GM06990 (cell line): ENCODE data around the gene ALOX5.

Source experiments
- DNase-seq: peaks from one replicate; pipeline ENCODE4 v3.0.0-alpha.2; 2011; ENCODE audit not compliant: insufficient read length; ENCODE audit errors: extremely low read depth
- H3K27me3 ChIP-seq: replicated peaks from 2 replicates; pipeline ENCODE4 v1.6.0; 2011; ENCODE audit warnings: low read length; ENCODE audit not compliant: control insufficient read depth, insufficient read depth
- H3K36me3 ChIP-seq: 2 replicates; pipeline ENCODE4 v1.5.1; 2011; ENCODE audit warnings: low read length; ENCODE audit not compliant: control insufficient read depth, insufficient read depth
- H3K4me3 ChIP-seq: replicated peaks from 2 replicates; pipeline ENCODE4 v1.5.1; 2011; ENCODE audit warnings: low read depth, mild to moderate bottlenecking, control low read depth, low read length
- TF ChIP-seq, protein P1 (sequence below): IDR thresholded peaks from 2 replicates; pipeline ENCODE4 v1.5.1; 2011; ENCODE audit warnings: low read length, control low read depth, mild to moderate bottlenecking, inconsistent platforms; ENCODE audit not compliant: insufficient read depth, poor library complexity, severe bottlenecking

The ALOX5 gene

DNA sequence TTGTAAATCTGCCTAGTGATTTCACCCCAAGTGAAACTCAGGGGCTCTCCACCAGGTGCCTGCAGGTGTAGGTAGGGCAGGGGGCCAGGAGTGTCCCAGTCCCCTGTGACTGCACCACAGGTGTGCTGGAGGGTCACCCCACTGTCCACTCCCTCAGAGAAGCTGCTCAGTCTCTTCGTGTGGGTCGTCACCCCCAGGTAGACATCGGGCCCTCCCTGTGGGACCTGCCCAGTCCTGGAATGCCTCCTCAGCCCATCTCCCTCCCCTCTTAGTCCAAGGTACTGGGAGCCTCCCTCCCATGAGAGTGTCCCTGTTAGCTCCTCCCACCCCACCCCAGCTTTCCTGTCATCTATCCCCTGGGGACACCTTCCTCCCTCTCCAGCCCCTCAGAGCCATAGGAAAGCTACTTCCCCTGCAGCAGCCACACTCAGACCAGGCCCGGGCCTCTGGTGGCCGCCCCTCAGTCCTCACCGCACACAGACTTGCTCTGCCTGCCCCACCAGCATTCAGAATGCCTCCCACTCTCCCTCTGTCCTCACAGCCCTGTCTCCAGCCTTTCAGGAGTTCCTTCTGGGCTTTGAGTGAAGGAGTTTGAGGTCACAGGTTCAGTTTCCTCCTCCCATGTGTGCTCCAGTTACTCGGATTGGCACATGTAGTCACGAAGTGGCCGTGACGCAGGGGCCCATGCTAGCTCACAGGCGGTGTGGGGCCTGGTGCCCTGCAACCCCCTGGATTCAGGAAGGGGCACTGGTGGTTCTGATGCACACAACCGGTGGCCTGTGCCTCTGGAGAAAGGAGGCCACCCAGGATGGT lies 5.1 kb downstream of the ALOX5 start:
- TF ChIP-seq, protein P1, sequence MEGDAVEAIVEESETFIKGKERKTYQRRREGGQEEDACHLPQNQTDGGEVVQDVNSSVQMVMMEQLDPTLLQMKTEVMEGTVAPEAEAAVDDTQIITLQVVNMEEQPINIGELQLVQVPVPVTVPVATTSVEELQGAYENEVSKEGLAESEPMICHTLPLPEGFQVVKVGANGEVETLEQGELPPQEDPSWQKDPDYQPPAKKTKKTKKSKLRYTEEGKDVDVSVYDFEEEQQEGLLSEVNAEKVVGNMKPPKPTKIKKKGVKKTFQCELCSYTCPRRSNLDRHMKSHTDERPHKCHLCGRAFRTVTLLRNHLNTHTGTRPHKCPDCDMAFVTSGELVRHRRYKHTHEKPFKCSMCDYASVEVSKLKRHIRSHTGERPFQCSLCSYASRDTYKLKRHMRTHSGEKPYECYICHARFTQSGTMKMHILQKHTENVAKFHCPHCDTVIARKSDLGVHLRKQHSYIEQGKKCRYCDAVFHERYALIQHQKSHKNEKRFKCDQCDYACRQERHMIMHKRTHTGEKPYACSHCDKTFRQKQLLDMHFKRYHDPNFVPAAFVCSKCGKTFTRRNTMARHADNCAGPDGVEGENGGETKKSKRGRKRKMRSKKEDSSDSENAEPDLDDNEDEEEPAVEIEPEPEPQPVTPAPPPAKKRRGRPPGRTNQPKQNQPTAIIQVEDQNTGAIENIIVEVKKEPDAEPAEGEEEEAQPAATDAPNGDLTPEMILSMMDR, result no peak
- H3K4me3 ChIP-seq, result no peak overlapping the region
- DNase-seq, result no peak
- no peaks in the 10 kb centered on the region for H3K27me3 ChIP-seq
- H3K36me3 ChIP-seq, result peaks cover 15% of the 10 kb centered on the region

DNA sequence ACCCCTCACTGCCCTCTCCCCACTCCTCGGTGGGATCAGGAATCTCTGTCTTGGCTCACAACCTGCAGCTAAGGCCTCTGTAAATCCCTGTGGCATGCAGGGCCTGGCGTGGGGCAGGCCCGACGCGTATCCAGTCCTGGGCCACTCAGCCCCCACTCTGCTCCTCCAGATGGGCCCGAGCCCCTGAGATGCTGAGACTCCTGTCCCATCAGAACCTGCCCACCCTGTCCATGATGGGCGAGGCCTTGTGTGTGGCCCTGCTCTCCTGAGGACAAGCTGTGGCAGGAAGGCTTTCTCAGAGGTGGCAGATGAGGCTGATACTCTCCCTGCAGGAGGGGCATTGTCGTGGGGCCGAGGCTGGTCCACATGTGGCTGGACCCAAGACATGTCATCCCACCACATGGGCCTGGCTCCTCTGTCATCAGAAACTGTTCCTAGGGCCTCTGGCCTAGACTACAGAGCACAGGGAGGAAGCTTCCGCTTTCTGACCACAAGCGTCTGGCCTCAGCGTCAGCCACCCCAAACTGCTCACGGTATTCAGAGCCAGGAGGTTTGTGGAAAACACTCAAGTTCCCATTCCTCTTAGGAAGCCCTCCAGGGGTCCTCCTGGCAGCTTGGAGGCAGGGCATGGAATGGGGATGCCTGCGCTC lies 6.0 kb downstream of the ALOX5 start:
- TF ChIP-seq, protein P1, result no peak
- peaks cover 19% of the 10 kb centered on the region for H3K36me3 ChIP-seq
- H3K27me3 ChIP-seq, result no peaks in the 10 kb centered on the region
- DNase-seq, result no peak
- H3K4me3 ChIP-seq, result no peak overlapping the region

DNA sequence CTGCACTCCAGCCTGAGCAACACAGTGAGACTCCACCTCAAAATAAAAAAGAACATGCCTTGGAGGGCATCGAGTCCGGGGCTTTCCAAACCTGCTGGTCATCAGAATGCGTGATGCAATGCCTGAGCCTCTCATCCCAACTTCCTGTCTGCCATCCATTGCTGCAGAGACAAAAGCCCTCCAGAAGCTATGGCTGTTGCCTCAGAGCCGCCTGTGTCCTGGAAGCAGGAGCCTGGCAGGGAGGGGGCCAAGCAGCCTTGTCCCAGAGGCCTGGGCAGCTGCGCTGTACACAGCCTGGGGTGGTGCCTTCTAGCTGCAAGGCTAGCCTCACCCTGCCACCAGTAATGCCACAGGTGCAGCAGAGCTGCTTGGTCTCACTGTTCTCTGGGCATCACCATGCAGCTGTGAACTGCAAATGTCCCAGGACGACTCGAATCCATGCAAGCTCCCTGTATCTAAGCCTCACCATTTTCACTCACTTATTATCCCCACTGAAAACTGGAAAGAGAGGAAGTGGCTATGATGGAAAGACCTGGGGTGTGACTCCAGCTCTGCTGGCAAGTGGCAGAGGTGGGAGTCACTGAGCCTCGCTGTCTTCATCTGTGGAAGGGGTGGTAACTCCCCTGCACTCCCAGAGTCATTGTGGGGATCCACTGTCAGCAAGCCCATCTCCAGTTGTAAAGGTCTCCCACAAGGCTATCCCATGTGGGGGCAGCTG lies 7.0 kb downstream of the ALOX5 start:
- TF ChIP-seq, protein P1, result no peak
- peaks cover 19% of the 10 kb centered on the region for H3K36me3 ChIP-seq
- H3K4me3 ChIP-seq, result no peak overlapping the region
- no peaks in the 10 kb centered on the region for H3K27me3 ChIP-seq
- no peak for DNase-seq

DNA sequence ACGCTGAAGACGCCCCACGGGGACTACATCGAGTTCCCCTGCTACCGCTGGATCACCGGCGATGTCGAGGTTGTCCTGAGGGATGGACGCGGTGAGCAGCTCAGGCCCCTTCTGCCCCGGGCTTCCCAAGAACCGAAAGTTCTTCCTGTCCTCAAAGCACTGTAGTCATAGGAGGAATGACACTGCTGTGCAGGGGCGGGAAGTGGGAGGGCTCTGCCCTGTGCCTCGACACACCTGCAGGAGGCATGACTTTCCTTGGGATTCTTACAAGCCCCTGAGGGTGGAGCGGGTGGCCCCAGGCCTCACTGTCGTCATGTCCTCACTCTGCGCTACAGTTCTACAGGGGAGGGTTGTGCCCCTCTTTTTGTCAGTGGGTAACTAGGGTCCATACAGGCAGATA lies 8.6 kb downstream of the ALOX5 start:
- Histone ChIP-seq H3K36me3 (peaks cover 26% of the 10 kb centered on the region), H3K27me3 (no peaks in the 10 kb centered on the region), H3K4me3 (no peak overlapping the region)
- DNase-seq, result no peak
- TF ChIP-seq, protein P1, result no peak

DNA sequence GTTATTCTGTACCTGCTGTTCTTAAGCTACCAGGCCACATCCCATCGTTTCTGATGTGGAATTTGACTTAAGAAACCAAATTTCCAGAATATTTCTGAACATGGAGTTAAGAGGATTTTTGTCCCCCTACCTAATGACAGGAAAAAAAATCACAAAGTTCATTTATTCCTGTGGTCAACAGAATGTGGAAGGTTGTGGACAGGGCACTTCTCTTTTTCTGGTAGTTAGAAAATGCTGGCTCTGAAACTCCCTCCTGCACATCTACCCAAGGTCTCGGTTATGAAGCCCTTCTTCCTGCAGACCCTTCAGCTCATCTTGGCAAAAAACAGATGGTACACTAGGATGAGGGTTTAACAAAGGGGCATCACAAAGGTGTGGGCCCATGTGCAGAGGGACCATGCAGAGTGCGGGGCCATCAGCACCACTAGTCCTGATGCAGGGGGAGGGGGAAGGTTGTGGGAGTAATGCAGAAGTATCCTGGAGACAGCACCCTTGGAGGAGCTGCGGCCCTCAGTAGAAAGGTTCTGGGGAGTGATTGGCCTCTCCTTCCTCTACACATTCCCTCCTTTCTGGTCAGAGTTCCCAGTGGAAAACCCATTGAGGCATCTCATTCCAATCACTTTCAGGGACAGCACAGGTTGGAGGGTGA lies 9.8 kb downstream of the ALOX5 start:
- TF ChIP-seq, protein P1, result no peak
- Histone ChIP-seq H3K4me3 (no peak overlapping the region), H3K36me3 (peaks cover 30% of the 10 kb centered on the region), H3K27me3 (no peaks in the 10 kb centered on the region)
- DNase-seq, result no peak
